Neuronal stem cell (in vitro differentiated cells): ENCODE data around the gene AUTS2.
"Not testable (repeated sequence)": the region's sequence is repeated elsewhere in the genome, so short reads cannot be mapped to it uniquely, and the experiment has no call there.

Source experiments
- DNase-seq: peaks from one replicate; pipeline ENCODE4 v3.0.0-alpha.2; 2013; ENCODE audit warnings: low spot score
- H2AFZ ChIP-seq: one replicate; pipeline ENCODE4 v1.6.1; 2013; ENCODE audit warnings: mild to moderate bottlenecking, low read length, inconsistent platforms
- H2AK5ac ChIP-seq: 2 replicates; pipeline ENCODE4 v1.6.1; 2013; ENCODE audit warnings: low read depth, mild to moderate bottlenecking, inconsistent platforms, low read length, moderate library complexity, mixed read lengths
- H2BK120ac ChIP-seq: 2 replicates; pipeline ENCODE4 v1.6.1; 2013; ENCODE audit warnings: low read depth, mild to moderate bottlenecking, inconsistent platforms, low read length, moderate library complexity, mixed read lengths
- H2BK12ac ChIP-seq: one replicate; pipeline ENCODE4 v1.6.1; 2013; ENCODE audit warnings: low read length, inconsistent platforms
- H2BK15ac ChIP-seq: 2 replicates; pipeline ENCODE4 v1.6.1; 2013; ENCODE audit warnings: mild to moderate bottlenecking, low read length, inconsistent platforms, mixed read lengths
- H2BK5ac ChIP-seq: one replicate; pipeline ENCODE4 v1.6.1; 2013; ENCODE audit warnings: inconsistent platforms, mild to moderate bottlenecking, low read length, moderate library complexity
- H3K14ac ChIP-seq: one replicate; pipeline ENCODE4 v1.6.1; 2013; ENCODE audit warnings: low read length, inconsistent platforms
- H3K18ac ChIP-seq: 2 replicates; pipeline ENCODE4 v1.6.1; 2013; ENCODE audit warnings: low read length, inconsistent platforms
- H3K23ac ChIP-seq: 2 replicates; pipeline ENCODE4 v1.6.1; 2013; ENCODE audit warnings: low read depth, mild to moderate bottlenecking, mixed read lengths, low read length, inconsistent platforms; ENCODE audit not compliant: poor library complexity
- H3K27ac ChIP-seq: replicated peaks from 3 replicates; pipeline ENCODE4 v1.5.1; 2013; ENCODE audit warnings: low read length, inconsistent platforms
- H3K27me3 ChIP-seq, 3 experiments: 2 replicates each; pipeline ENCODE4 v1.6.1; 2013; ENCODE audit warnings: low read length in 3 of 3, mild to moderate bottlenecking in 2 of 3, inconsistent platforms in 1 of 3, low read depth in 1 of 3, mixed read lengths in 1 of 3, moderate library complexity in 1 of 3; ENCODE audit not compliant: control insufficient read depth in 3 of 3, insufficient read depth in 3 of 3
- H3K36me3 ChIP-seq, 2 donors: replicated peaks in 1 of 2; 2 replicates each; pipeline ENCODE4 v1.6.1; 2013; ENCODE audit warnings: low read length in 2 of 2; ENCODE audit not compliant: control insufficient read depth in 2 of 2, insufficient read depth in 2 of 2
- H3K4ac ChIP-seq: 2 replicates; pipeline ENCODE4 v1.6.1; 2013; ENCODE audit warnings: inconsistent platforms, mild to moderate bottlenecking, low read length, moderate library complexity
- H3K4me1 ChIP-seq, 2 donors: 1 replicate in 1 of 2; 2 replicates in 1 of 2; pipeline ENCODE4 v1.6.1; 2013; ENCODE audit warnings: low read length in 2 of 2, low read depth in 1 of 2; ENCODE audit not compliant: control insufficient read depth in 2 of 2, insufficient read depth in 1 of 2
- H3K4me2 ChIP-seq: one replicate; pipeline ENCODE4 v1.6.1; 2013; ENCODE audit warnings: mild to moderate bottlenecking, low read length, inconsistent platforms; ENCODE audit not compliant: insufficient read depth, poor library complexity, severe bottlenecking
- H3K4me3 ChIP-seq, 2 donors: 2 replicates each; pipeline ENCODE4 v1.5.1; 2013; ENCODE audit warnings: low read length in 2 of 2, mild to moderate bottlenecking in 2 of 2, inconsistent platforms in 1 of 2, moderate library complexity in 1 of 2
- H3K79me1 ChIP-seq: one replicate; pipeline ENCODE4 v1.6.1; 2013; ENCODE audit warnings: low read depth, mild to moderate bottlenecking, inconsistent platforms, low read length, moderate library complexity
- H3K9ac ChIP-seq: one replicate; pipeline ENCODE4 v1.6.1; 2013; ENCODE audit warnings: mild to moderate bottlenecking, low read depth, low read length, inconsistent platforms; ENCODE audit not compliant: poor library complexity
- H3K9me3 ChIP-seq, 2 donors: replicated peaks in 1 of 2; 2 replicates each; pipeline versions ENCODE3 to v1.6.1; 2013; ENCODE audit warnings: low read length in 2 of 2, mild to moderate bottlenecking in 2 of 2, inconsistent platforms in 1 of 2, low read depth in 1 of 2, mixed read lengths in 1 of 2, moderate library complexity in 1 of 2; ENCODE audit not compliant: control insufficient read depth in 2 of 2, insufficient read depth in 1 of 2
- H4K8ac ChIP-seq: one replicate; pipeline ENCODE4 v1.6.1; 2013; ENCODE audit warnings: low read depth, mild to moderate bottlenecking, inconsistent platforms, low read length, moderate library complexity
- H4K91ac ChIP-seq: one replicate; pipeline ENCODE4 v1.6.1; 2013; ENCODE audit warnings: low read length, low read depth, mild to moderate bottlenecking, inconsistent platforms; ENCODE audit not compliant: poor library complexity
- WGBS, 2 donors: extraction: QIAGEN DNeasy Blood & Tissue Kit; methylation state at CpG; one replicate each; pipeline ENCODE4 v1.1.7; 2013; ENCODE audit warnings: missing lambda C conversion rate in 2 of 2, mixed read lengths in 1 of 2; ENCODE audit not compliant: insufficient read length in 2 of 2, insufficient replicate concordance in 1 of 2; ENCODE audit errors: extremely low coverage in 2 of 2; 5-methylcytosine and 5-hydroxymethylcytosine counted together

AUTS2 gene

DNA sequence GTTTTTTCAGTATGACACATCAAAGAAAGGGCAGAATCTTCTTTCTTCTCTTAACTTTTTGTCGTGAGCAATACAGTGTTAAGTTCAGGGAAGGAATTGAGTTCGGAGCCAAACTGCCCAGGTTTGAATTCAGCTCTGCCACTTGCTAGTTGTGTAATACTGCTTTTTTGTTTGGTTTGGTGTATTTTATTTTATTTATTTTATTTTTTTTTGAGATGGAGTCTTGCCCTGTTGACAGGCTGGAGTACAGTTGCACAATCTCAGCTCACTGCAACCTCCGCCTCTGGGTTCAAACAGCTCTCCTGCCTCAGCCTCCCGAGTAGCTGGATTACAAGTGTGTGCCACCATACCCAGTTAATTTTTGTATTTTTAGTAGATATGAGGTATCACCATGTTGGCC is 993.9 kb downstream of the AUTS2 start:
- Histone ChIP-seq H3K79me1 (no peaks in the 10 kb centered on the region), H3K27me3 (peaks cover 4 to 31% (median 5%) of the 10 kb centered on the region in 3 experiments), H3K18ac (no peak overlapping the region), H3K4ac (no peak overlapping the region), H2BK12ac (no peak overlapping the region), H3K14ac (no peak overlapping the region), H2BK120ac (no peak overlapping the region), H3K4me3 (no peak overlapping the region), H4K8ac (no peak overlapping the region), H2AFZ (no peak overlapping the region), H3K23ac (no peak overlapping the region), H2AK5ac (no peak overlapping the region), H3K9ac (no peak overlapping the region), H2BK5ac (no peak overlapping the region), H3K9me3 (no peaks in the 10 kb centered on the region), H3K4me1 (peaks cover 13 to 19% of the 10 kb centered on the region in 2 donors), H4K91ac (no peak overlapping the region), H3K27ac (no peak overlapping the region), H3K36me3 (no peaks in the 10 kb centered on the region), H2BK15ac (no peak overlapping the region), H3K4me2 (no peak overlapping the region)
- no peak for DNase-seq
- WGBS, 2 donors = no CpG with 5 or more reads among the region's 4 CpGs

DNA sequence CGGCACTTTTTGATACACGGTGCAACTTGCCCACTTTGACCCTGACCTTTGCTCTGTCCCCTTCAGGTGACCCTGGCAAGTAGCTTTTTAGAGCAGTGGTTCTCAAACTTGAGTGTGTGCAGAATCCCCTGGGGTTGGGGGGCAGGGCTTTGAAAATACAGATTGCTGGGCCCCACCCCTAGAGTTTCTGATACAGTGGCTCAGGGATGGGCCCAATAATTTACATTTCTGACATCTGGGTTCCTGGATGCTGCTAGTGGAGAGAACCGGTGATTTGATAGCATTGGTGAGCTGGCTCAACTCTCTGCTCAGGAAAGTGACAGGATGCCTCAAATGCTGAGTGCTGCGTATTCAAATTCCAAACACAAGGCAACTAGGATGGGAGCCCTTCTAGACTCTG is 995.9 kb downstream of the AUTS2 start:
- Histone ChIP-seq H3K4me1 (peaks cover 6 to 14% of the 10 kb centered on the region in 2 donors), H3K4me2 (no peak overlapping the region), H3K79me1 (no peaks in the 10 kb centered on the region), H3K14ac (no peak overlapping the region), H3K23ac (no peak overlapping the region), H3K27me3 (peaks cover 5 to 45% (median 7%) of the 10 kb centered on the region in 3 experiments), H4K91ac (no peak overlapping the region), H3K4ac (no peak overlapping the region), H2AFZ (no peak overlapping the region), H3K9ac (no peak overlapping the region), H2BK12ac (no peak overlapping the region), H2BK120ac (no peak overlapping the region), H3K18ac (no peak overlapping the region), H2BK15ac (no peak overlapping the region), H3K36me3 (no peaks in the 10 kb centered on the region), H2AK5ac (no peak overlapping the region), H3K9me3 (no peaks in the 10 kb centered on the region), H4K8ac (no peak overlapping the region), H2BK5ac (no peak overlapping the region), H3K4me3 (no peak overlapping the region), H3K27ac (no peak overlapping the region)
- WGBS, 2 donors = no CpG with 5 or more reads among the region's 4 CpGs
- no peak for DNase-seq

DNA sequence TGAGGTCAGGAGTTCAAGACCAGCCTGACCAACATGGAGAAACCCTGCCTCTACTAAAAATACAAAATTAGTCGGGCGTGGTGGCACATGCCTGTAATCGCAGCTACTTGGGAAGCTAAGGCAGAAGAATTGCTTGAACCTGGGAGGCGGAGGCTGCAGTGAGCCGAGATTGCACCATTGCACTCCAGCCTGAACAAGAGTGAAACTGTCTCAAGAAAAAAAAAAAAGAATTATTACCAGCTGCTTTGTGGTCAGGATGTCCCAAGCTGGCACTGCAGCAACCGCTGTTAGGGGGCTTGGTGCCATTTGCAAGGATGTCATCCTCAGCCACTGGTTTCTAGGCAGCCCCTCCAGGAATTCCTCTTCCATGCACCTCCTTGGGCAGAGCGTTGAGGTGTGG is 996.6 kb downstream of the AUTS2 start:
- not testable (repeated sequence) for H2AFZ ChIP-seq, H2BK120ac ChIP-seq, H3K4ac ChIP-seq, H4K91ac ChIP-seq, H3K4me3 ChIP-seq, H3K18ac ChIP-seq, H3K36me3 ChIP-seq, H2BK12ac ChIP-seq, H3K4me2 ChIP-seq, H2BK5ac ChIP-seq, H3K9ac ChIP-seq, DNase-seq, H3K79me1 ChIP-seq, H3K23ac ChIP-seq, H2BK15ac ChIP-seq, H3K27ac ChIP-seq, H3K14ac ChIP-seq, H3K9me3 ChIP-seq, H4K8ac ChIP-seq, H2AK5ac ChIP-seq
- WGBS, 2 donors = no CpG with 5 or more reads among the region's 7 CpGs
- H3K4me1 ChIP-seq = peaks cover 6 to 12% of the 10 kb centered on the region in 2 donors
- H3K27me3 ChIP-seq = peaks cover 5 to 43% (median 7%) of the 10 kb centered on the region in 3 experiments

DNA sequence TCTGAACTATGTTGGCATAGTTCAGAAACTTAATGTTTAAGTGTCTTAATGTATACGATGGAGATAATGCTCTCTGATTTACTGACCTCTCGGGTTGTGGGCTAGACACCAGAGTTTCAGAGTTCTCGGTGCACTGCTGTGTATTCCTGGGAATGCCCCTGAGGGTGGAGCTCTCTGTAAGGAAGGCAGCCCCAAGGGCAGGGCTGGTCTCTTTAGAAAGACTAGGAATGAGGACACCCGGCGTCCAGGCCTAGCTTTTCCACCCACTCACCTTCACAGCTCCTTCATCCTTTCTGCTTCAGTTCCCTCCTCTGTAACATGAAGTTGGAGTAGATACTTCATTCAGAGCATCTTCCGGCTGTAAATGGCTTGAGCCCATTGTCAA is 997.1 kb downstream of the AUTS2 start:
- Histone ChIP-seq H2BK12ac (no peak overlapping the region), H3K9me3 (peaks cover 1 to 5% of the 10 kb centered on the region in 2 donors), H2AFZ (peak overlapping the region; percentile 75), H3K27me3 (peaks cover 5 to 43% (median 7%) of the 10 kb centered on the region in 3 experiments), H3K4me1 (peaks cover 6 to 12% of the 10 kb centered on the region in 2 donors), H3K27ac (no peak overlapping the region), H3K9ac (no peak overlapping the region), H2BK120ac (no peak overlapping the region), H3K4me2 (peak overlapping the region; percentile 98), H2BK15ac (no peak overlapping the region), H3K79me1 (no peaks in the 10 kb centered on the region), H3K36me3 (peaks cover 0 to 4% of the 10 kb centered on the region in 2 donors), H2AK5ac (no peak overlapping the region), H4K8ac (no peak overlapping the region), H3K4ac (no peak overlapping the region), H3K23ac (no peak overlapping the region), H3K14ac (no peak overlapping the region), H3K18ac (no peak overlapping the region), H4K91ac (no peak overlapping the region), H3K4me3 (peak overlapping the region in 1 of 2 donors; percentile 54), H2BK5ac (no peak overlapping the region)
- no peak for DNase-seq
- no CpG with 5 or more reads among the region's 6 CpGs for WGBS, 2 donors
